IPS-NIHi11 (cell line): ENCODE results near the gene CAMSAP1.
"Not testable (repeated sequence)": the region's sequence is repeated elsewhere in the genome, so short reads cannot be mapped to it uniquely, and the experiment has no call there.

Experiments used
- DNase-seq: peaks from one replicate; pipeline ENCODE4 v3.0.0; 2012; ENCODE audit warnings: mixed read lengths, low spot score

Gene CAMSAP1

DNA sequence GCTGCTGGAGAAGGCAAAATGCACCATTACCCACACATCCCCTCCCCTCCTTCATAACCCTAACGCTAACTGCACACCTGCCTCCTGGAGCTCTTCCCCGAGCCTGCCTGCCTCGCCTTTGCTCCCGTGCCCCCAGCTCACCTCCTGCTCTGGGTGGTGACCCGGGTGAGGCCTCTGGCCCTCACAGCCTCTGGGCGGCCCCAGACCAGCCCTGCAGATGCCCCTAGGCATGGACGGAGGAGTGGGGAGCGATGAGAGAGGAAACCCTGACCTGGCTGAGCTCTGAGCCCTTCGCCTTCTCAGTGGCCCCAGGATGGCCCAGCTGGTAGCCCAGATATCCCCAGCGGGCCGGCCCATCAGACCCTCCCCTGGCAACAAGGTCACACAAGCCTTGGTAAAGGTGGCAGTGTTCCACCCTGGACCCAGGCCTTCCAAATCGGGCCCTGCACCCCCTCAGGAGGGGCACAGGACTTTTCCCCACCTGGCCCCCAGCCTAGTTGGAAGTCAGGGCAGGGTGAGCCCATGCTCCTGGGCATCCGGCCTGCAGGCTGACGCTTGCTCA is 14.5 kb upstream of the CAMSAP1 start:
- peak; percentile 18 for DNase-seq

DNA sequence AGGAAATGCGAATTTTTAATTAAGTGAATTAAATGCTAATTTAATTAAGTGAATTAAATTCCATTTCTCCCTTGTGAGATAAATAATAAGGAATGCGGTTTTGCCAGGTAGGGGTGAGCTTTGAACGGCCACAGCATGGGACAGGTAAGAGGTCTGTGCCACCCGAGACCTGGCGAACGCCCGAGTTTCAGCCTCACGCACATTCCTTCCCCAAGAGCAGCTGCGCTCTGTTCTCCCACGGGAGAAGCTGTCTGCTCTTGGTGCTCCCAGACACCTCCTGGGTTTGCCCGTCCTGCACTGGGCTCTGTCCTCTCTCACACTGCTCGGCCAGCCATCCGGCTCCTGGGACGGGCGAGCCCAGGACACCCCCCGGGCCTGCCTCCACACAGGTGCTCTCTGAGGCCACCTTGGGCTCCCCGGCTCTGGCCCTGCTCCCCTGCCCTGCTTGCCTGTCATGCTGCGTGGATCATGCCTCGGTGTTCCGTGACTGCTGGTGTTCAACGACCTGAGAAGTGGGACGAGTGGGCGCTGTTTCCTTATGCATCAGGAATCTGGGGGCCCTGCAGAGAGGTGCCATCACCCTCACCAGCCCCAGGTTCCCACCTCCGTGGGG is 13.7 kb upstream of the CAMSAP1 start:
- peak; percentile 24 for DNase-seq

DNA sequence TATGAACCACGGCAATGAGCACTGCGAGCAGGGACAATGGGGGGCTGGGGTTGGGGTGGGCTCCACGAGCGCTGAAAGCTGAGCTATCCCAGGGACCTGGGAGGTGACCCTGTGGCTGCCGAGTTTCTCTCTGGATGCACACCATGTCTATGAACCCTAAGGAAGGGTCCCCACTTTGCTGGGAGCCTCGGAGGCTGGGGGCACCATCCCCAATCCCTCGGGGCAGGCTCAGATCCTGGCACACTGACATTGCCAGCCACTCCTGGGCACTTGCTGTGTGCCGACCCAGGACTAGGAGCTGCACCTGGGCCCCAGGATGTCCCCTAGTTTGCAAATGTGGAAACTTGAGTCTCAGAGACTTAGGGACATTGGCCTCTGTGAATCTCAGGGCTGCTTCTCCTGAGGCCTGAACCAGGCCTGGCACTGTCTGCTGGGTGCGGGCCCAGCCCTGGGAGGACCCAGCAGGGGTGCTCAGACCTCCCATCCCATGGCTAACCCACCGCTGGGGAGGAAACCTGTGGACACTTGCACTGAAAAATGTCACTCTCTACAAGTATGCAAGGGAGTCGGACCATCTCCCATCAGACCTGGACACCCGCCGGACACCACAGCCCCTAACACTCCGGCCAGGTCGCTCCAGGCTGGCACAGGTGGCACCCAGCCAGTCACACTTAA is 13.0 kb upstream of the CAMSAP1 start:
- DNase-seq = peak; percentile 17

DNA sequence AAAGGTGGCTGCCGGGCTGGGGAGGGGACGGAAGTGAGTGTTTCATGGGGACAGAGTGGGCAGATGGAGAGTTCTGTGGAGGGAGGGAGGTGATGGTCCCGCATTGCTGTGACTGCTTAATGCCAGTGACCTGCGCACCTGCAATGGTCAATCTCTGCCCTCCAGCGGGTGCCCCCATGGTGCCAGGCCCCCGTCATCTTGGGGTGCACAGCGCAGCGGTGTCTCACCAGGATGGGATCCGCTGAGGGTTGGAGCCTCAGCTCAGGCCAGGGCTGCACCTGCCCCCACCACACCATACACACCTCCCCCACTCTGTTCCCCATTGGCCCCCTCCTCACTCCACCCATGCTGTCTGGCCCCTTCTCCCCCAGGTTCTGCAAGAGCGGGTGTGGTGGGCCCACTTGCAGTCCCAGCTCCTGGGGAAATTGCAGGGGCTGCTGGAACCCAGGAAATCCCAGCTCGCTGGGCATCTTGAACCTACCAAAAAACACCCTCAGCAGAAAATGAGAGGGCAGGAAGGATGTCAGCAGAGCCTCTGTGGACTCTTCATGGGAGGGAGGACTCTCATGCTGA is 12.1 kb upstream of the CAMSAP1 start:
- no peak for DNase-seq

DNA sequence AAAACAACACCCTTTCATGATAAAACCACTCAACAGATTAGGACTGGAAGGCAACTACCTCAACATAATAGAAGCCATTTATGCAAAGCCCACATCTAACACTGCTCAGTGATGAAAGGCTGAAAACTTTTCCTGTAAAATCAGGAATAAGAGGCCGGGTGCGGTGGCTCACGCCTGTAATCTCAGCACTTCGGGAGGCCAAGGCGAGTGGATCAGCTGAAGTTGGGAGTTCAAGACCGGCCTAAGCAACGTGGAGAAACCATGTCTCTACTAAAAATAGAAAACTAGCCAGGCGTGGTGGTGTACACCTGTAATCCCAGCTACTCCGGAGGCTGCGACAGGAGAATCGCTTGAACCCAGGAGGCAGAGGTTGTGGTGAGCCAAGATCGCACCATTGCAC is 8.9 kb upstream of the CAMSAP1 start:
- not testable (repeated sequence) for DNase-seq

DNA sequence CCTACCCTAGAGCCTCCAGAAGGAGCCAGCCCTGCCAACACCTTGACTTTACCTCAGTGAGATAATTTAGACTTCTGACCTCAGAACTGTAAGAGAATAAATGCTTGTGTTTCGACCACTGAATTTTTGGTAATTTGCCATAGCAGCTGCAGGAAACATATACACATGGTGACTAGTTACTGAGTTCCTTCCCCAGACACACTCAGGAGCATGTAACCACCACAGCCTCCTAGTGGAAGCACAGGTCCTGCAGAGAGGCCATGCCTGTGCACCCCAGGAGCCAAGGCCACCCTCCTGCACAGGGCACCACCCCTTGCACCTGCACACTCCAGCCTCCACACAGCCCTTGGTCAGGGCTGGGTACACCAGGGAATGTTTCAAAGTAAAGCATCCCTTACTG is 7.6 kb upstream of the CAMSAP1 start:
- no peak for DNase-seq

DNA sequence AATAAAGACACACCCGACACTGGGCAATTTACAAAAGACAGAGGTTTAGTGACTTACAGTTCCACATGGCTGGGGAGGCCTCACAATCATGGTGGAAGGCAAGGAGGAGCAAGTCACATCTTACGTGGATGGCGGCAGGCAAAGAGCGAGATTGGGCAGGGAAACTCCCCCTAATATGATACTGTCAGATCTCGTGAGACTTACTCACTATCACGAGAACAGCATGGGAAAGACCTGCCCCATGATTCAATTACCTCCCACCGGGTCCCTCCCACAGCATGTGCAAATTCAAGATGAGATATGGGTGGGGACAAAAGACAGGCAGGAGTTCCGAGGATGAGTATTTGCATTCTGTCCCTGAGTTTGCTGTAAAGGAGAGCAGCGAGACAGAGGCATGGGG is 3.9 kb upstream of the CAMSAP1 start:
- DNase-seq = not testable (repeated sequence)

DNA sequence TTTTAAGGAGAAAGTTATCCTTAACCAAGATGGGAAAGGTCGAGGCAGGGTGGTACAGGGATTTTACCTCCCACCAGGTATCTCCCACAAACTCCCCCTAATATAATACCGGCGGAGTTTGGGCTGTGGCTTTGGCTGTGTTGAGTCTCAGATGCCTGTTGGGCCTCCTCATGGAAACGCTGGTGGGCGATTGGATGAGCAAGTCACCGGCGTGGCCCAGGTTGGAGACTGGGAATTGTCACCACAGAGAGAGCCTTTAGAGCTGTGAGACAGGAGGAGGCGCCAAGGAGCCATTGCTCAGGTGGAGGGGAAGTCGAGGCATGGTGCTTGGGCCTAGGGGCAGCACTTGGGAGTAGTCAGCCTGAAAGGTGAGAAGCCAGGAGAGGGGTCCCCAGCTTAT is 3.4 kb upstream of the CAMSAP1 start:
- no peak for DNase-seq

DNA sequence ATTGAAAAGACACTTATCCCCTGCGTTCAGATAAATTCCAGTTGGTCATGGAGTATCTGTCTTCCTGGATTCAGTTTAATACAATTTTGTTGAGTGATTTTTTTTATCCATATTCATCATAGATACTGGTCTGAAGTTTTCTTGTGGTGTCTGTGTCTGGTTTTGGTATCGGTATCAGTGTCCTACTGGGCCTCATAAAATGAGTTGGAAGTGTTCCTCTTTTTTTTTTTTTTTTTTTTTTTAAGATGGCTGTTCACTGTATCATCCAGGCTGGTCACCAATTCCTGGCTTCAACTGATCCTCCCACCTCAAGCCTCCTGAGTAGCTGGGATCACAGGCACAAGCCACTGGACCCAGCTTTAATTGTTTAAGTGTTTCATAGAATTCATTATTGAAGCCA is 2.9 kb upstream of the CAMSAP1 start:
- DNase-seq = no peak

DNA sequence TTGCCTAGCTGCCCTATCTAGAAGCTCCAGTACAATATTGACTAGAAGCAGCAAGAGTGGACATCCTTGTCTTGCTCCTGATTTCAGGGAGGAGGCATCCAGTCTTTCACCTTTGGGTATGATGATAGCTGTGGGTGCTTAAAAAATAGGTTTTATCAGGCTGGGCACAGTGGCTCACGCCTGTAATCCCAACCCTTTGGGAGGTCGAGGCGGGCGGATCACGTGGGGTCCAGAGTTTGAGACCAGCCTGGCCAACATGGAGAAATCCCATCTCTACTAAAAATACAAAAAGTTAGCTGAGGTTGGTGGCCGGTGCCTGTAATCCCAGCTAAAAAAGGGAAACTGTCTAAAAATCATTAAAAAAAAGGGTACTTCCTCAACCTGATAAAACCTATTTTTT is 2.0 kb upstream of the CAMSAP1 start:
- DNase-seq = no peak

DNA sequence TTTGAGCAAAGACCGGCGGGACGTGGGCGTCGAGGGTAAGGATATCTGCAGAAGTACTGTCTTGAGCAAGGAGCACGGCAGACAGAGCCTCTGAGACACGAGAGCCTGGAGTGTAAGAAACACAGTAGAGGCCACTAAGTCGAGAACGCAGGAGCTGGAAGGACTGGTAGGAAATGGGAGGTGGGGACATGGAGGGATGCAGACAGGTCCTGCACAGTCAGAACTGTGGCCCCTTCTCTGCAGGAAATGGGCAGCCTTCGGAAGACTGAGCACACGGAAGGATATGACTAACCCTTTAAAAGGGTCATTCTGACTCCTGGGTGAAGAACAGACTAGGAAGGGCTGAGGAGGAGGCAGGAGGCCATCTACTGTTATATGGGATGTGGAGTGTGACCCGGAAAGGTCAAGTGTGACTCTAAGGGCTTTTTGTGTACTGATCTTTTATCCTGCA is 1.4 kb upstream of the CAMSAP1 start:
- no peak for DNase-seq

DNA sequence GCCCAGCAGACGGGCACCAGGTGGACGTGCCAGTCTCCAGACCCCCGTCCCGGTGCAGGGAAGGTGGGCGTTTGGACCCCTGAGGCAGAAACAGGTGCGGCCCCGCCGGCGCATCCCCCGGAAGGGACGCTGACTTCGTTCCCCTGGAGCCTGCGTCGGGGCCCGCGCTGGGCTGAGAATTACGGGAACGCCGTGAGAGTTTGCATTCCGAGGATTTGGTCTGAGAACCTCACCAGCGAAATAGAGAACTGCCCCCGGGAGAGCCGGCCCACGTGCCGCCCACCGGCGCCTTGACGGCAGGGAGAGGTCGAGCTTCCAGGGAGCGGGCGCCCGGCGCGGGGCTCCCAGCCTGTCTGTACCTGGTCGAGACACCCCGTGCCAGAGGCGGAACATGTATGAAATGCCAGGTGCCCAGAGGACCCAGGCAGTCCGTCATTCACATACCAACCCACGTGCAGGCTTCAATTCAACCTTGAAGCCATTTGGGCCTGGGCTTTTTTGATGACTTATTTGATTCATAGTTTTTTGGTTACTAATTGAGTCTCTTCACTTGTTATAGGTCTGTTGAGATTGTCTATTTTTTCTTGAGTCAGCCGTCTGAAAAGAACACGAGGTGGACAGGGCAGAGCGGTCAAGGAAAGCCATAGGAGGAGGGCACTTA is 877 bp upstream of the CAMSAP1 start:
- DNase-seq = peak; percentile 61

DNA sequence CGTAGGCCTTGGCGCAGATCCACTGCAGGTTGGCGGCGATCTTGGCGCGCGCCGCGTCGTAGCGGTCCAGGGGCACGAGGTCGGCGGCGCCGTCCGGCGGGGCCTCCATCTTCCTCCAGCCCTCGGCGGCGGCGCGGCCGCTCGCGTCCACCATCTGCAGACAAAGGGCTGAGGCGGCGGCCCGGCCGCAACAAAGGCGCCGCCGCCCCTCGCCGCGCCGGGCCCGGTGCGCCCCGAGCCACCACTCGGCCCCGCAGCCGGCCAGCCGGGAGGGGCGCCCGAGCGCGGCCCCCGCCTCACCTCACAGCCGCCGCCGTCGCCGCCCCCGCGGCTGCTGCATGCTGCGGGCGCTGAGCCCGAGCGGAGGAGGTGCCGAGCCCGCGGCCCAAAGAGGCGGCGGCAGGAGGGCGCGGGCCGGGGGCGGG is 328 bp downstream of the CAMSAP1 start:
- DNase-seq = no peak

DNA sequence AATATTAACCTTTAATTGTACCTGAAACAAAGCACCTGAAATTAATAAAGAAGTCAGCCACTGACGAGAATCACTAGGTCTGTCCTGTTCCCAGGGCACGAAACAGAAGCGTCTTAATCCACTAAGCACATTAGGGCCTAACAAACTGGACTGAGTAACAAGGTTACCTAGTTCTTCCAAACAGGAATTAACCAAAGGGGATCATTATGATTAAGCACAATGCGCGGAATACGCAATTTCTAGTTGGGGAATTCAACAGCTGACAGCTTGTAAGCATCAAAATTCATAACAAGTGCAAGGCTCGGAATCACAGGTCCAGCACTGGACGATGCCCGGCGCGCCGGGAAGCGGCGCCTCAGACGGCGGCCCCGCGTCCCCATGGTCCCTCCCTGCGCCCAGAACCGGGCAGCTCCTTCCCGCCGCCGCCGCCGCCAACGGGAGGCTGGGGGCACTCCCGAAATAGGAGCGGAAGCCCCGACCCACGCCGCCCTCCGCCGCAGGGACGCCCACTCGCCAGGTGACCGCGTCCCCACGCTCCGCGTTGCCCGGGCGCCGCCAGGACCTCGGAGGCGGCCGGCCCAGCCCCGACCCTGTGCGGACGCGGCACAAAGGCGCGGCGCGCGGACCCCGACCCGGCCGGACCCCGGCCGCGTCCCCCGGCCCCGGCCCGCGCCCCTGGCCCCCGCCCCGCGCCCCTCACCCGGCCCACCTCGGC is 898 bp downstream of the CAMSAP1 start:
- no peak for DNase-seq

DNA sequence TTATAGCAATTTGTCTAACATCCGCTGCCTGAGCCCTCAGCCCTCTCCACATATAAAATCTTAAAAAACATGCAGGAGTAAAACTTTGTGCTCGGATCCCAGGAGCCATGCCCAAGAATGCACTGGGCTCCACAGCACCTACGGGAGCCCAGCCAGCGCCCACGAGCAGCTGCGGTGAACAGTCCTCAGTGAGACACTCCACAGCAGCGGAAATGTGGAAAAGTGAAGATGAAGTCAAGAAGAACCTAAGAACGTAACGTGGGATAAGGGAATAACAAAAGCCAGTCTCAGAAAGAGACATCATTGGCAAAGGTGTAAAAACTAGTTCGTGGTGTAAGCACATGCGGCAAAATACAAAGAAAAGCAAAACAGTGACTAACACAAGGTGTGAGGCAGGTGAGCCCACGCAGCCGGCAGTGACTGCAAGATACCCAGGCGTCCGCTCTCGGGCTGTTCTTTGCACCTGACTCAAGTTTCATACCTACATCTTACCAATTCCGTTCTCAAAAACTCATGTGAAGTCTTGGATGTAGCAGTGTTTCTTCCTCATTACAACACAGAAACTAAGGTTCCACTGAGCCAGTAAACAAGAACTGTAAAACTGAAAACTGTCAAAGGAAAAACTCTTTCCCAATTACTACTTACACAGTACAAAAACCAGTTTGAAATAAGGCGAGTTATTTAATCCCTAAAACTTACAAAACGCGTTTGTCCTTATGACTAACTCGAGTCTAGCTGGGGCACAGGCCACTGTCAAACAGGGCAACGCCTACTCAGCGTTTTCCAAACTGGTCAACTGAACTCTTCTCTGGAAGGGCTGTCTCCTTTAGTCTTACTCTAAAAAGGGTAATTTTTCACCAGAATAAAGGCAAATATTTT is 1.7 kb downstream of the CAMSAP1 start:
- DNase-seq = no peak

DNA sequence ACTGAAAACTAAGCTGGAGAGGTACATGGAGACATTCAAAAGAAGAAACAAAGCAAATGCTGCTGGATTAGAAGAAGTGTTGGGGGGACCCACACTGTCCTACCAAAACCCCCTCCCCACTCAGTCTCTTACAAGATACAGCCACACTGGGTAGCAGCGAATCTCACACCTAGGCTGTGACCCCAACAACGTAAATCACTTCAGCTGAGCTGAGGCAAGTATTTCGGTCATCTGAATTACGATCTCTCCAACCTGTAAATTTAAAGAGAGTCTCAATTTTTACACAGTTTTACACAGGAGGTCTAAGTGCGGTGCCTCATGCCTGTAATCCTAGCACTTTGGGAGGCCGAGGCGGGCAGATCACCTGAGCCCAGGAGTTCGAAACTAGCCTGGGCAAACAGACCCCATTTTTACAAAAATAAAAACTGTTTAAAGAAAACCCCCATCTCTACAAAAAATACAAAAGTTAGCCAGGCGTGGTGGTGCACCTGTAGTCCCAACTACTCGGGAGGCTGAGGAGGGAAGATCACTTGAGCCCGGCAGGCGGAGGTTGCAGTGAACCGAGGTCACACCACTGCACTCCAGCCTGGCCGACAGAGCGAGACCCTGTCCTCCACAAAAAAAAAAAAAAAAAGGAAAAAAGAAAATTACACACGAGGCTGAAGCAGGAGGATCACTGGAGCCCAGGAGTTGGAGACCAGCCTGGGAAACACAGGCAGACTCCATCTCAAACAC is 3.4 kb downstream of the CAMSAP1 start:
- no peak for DNase-seq

DNA sequence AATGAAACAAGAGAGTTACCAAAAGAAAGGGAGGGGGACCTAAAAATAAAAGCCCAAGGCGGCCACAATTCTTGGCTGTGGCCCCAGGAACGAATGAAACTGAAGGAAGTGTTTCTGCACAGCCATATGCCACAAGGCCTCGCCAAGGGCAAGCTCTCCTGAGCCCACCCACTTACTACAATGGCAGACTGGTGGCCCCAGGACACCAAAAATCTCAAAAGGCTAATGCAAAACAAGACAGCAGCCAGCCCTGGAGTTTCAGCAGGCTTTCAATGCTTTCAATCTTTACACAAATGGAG is 4.0 kb downstream of the CAMSAP1 start:
- DNase-seq = no peak

DNA sequence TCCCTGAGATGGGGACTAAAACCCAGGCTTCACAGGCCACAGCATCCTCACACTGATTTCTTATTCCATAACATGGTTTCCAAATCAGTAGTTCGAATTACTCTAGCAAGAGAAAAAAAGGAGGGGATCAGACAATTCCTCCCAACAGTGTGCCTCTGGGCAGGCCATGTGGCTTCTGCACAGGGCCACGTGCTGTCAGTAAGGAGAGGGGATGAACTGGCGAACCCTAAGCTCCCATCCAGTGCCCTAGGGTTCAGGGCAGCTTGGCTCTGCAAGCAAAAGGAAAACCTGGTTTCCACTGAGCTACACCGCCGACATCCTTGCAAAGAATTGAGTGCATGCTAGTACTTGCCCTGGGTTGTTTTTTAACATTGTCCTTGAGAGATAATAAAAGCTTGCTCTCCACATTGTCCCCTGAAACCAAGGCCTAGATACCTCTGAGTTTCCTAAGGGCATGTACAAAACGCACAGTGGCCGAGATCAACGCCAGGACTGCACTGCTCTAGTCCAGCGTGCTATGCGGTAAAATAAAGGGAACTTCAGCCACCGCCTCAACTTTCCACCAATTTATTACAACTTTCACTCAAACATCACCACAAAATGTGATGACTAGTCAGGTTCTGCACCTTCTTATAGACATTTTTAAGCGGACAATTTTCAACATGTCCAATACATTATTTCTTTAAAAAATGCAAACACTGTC is 4.5 kb downstream of the CAMSAP1 start:
- no peak for DNase-seq

DNA sequence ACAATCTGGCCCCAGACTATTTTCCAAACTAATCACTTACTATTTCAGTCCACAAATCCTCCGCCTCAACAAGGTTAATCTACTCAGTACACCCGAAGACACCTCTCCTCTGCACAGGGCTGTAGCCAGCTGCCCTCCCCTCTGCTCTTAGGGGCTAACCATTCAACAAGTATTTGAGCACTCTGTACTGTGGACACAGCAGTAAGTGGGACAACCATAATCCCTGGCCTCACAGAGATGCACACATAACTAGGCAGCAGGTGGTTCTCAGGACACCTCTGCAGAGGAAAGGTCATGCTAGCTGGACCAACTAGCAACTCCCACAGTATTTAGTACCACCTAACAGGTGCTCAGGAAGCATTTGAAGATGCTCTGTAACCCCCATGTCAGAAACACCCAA is 5.5 kb downstream of the CAMSAP1 start:
- DNase-seq = no peak
